ENCODE results near the gene MUC22. TPM values are rescaled to one million over a fixed set of nuclear protein-coding genes. Genes with fewer than 3 reads are reported as not detected.
"Not testable (repeated sequence)": the region's sequence is repeated elsewhere in the genome, so short reads cannot be mapped to it uniquely, and the experiment has no call there.

Gene MUC22
- total RNA-seq, 4 donors from 2014 or later = not detected

- Histone ChIP-seq H3K36me3 (no peaks in the 10 kb centered on the region), H3K27ac (no peak overlapping the region), H3K4me3 (no peak overlapping the region), H3K9me3 (no peaks in the 10 kb centered on the region), H3K27me3 (no peaks in the 10 kb centered on the region), H3K4me1 (no peaks in the 10 kb centered on the region)
- no peak for DNase-seq
- TF ChIP-seq, protein P1, sequence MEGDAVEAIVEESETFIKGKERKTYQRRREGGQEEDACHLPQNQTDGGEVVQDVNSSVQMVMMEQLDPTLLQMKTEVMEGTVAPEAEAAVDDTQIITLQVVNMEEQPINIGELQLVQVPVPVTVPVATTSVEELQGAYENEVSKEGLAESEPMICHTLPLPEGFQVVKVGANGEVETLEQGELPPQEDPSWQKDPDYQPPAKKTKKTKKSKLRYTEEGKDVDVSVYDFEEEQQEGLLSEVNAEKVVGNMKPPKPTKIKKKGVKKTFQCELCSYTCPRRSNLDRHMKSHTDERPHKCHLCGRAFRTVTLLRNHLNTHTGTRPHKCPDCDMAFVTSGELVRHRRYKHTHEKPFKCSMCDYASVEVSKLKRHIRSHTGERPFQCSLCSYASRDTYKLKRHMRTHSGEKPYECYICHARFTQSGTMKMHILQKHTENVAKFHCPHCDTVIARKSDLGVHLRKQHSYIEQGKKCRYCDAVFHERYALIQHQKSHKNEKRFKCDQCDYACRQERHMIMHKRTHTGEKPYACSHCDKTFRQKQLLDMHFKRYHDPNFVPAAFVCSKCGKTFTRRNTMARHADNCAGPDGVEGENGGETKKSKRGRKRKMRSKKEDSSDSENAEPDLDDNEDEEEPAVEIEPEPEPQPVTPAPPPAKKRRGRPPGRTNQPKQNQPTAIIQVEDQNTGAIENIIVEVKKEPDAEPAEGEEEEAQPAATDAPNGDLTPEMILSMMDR (IDR thresholded peaks at IDR 0.05) = no peak
- no peak for TF ChIP-seq POLR2A (IDR thresholded peaks at IDR 0.05)
Measured at GRCh38 chr6:30998785-30999184, 11.5 kb upstream of the MUC22 start.

GRCh38 chr6:31000067-31000860, 10.0 kb upstream of the MUC22 start:
- not testable (repeated sequence) for H3K27me3 ChIP-seq, DNase-seq, H3K27ac ChIP-seq, H3K9me3 ChIP-seq, H3K36me3 ChIP-seq, H3K4me1 ChIP-seq, H3K4me3 ChIP-seq

DNA sequence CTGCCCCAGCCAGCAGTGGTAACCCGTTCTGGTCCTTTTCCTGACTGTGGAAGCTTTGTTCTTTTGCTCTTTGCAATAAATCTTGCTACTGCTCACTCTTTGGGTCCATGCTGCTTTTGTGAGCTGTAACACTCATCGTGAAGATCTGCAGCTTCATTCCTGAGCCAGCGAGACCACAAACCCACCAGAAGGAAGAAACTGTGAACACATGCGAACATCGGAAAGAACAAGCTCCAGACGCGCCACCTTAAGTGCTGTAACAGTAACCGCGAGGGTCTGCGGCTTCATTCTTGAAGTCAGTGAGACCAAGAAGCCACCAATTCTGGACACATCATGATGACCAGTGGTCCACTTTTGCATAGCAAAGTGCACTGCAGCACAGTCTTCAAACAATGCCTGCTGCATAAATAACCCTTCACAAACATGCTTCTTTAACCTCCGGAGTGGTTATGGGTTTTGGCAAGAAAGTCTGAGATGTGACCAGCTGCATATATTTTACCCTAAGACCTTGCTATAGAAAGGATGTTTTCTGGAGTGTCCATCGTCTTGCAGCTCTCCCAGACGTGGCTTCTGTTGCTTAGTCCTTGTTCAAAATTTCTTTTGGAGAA, 8.9 kb upstream of the MUC22 start:
- H3K27me3 ChIP-seq = no peaks in the 10 kb centered on the region

DNA sequence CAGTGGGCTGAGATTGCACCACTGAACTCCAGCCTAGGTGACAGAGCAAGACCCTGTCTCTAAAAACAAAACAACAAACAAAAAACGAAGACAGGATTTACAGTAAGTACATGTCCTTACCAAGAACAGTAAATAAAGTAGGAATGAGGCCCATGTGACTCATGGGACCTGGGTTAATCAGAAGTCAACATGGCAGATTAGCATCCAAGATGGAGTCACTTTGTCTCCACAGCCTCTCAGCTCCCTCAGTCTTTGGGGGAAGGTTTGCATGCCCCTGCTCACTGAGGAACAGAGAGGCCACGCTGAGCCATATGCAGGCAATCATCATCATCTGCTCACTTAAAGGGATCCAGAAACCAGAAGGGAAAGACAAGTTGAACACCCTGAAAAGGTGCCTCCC, 7.8 kb upstream of the MUC22 start:
- Histone ChIP-seq H3K4me1 (no peaks in the 10 kb centered on the region), H3K36me3 (no peaks in the 10 kb centered on the region), H3K27me3 (no peaks in the 10 kb centered on the region), H3K4me3 (no peak overlapping the region), H3K27ac (no peak overlapping the region), H3K9me3 (no peaks in the 10 kb centered on the region)
- no peak for TF ChIP-seq POLR2A (IDR thresholded peaks at IDR 0.05)
- TF ChIP-seq, protein P1 (IDR thresholded peaks at IDR 0.05) = no peak
- DNase-seq = no peak

More for the DNA sequence above, 8.9 kb upstream of the MUC22 start:
- TF ChIP-seq, protein P1 (IDR thresholded peaks at IDR 0.05) = no peak
- TF ChIP-seq POLR2A (IDR thresholded peaks at IDR 0.05) = no peak
- H3K27ac ChIP-seq = no peak overlapping the region
- no peaks in the 10 kb centered on the region for H3K9me3 ChIP-seq
- no peak overlapping the region for H3K4me3 ChIP-seq
- H3K36me3 ChIP-seq = no peaks in the 10 kb centered on the region
- no peak for DNase-seq
- no peaks in the 10 kb centered on the region for H3K4me1 ChIP-seq

DNA sequence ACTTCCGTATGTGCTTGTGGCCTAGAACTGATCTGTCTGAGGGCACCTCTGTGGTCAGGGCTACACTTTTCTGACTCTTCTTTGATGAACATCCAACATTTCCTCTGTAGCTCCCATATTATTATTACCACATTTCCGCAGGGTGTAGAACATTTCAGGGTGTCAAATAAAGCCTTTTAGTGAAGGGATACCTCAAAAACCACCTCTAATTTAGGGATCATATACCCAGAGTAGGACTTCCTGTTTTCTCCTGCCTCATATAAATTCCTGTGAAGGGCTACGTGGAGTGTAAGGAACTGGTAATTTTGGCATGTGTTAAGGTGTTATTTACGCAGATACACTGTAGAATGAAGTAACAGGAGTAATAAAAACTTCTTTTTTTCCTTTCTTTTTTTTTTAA, 5.5 kb upstream of the MUC22 start:
- no peak for TF ChIP-seq POLR2A (IDR thresholded peaks at IDR 0.05)
- TF ChIP-seq, protein P1 (IDR thresholded peaks at IDR 0.05) = no peak
- Histone ChIP-seq H3K4me3 (no peak overlapping the region), H3K27ac (no peak overlapping the region), H3K9me3 (no peaks in the 10 kb centered on the region), H3K36me3 (no peaks in the 10 kb centered on the region), H3K4me1 (no peaks in the 10 kb centered on the region), H3K27me3 (no peaks in the 10 kb centered on the region)
- no peak for DNase-seq

GRCh38 chr6:31005249-31006020, 4.8 kb upstream of the MUC22 start:
- DNase-seq = no peak
- H3K27me3 ChIP-seq = no peaks in the 10 kb centered on the region
- no peaks in the 10 kb centered on the region for H3K4me1 ChIP-seq
- H3K9me3 ChIP-seq = no peaks in the 10 kb centered on the region
- no peak for TF ChIP-seq POLR2A (IDR thresholded peaks at IDR 0.05)
- TF ChIP-seq, protein P1 (IDR thresholded peaks at IDR 0.05) = no peak
- H3K27ac ChIP-seq = no peak overlapping the region
- H3K4me3 ChIP-seq = no peak overlapping the region
- no peaks in the 10 kb centered on the region for H3K36me3 ChIP-seq

Measured in Peyer's patch (tissue), 4 donors.